HepG2 (cell line): Measurements from ENCODE around the gene NEK6. TPM values are rescaled to one million over a fixed set of nuclear protein-coding genes. Genes with fewer than 3 reads are reported as not detected.
A peak's percentile ranks its signal among the peaks of the same experiment; 100 is the strongest.

Experiments used
- ATAC-seq: fragments of 200-7000 bp; cut with Tn5 transposase; 3 replicates; pipeline ENCODE4 v1.9.1; 2020; ENCODE audit warnings: mild to moderate bottlenecking, moderate library complexity
- BruUV-seq: library from RNA; stranded (reverse); fragments of 400-500 nt; replicated peaks from 2 replicates; lab custom pipeline; 2021; lab: Mats Ljungman, UMichigan
- CTCF ChIA-PET: fragments of 300-600 bp; formaldehyde crosslinking; extraction: SDS; loops from one replicate; lab custom pipeline; 2021; ENCODE audit warnings: low total read pairs, inconsistent platforms, low intra/inter-chr PET ratio; lab: Yijun Ruan, JAX
- POLR2A ChIA-PET: fragments of 350-600 bp; sonication (Branson Sonifier 250); formaldehyde crosslinking; loops from one replicate; lab custom pipeline; 2020; ENCODE audit warnings: antibody characterized with exemption, inconsistent platforms; lab: Yijun Ruan, JAX
- DNase-seq: peaks from one replicate; pipeline ENCODE4 v3.0.0-alpha.2; 2015; ENCODE audit warnings: low spot score
- FAIRE-seq: peaks from 3 replicates; lab custom pipeline; 2011; peaks lifted over from hg19 to GRCh38; lab: Jason Lieb, UNC
- H2AFZ ChIP-seq: one replicate; pipeline ENCODE4 v1.6.1; 2011; ENCODE audit warnings: low read length, inconsistent platforms
- H3K27ac ChIP-seq: fragments of 300-600 bp; 3 replicates; pipeline ENCODE4 v1.8.0; 2011; ENCODE audit warnings: mixed run types, mild to moderate bottlenecking, mixed read lengths, low read length, inconsistent platforms; ENCODE audit not compliant: insufficient read depth; ENCODE audit errors: extremely low read length
- H3K27me3 ChIP-seq, 2 experiments: fragments of 200-600 bp in 1 of 2; 2 replicates in 1 of 2; 3 replicates in 1 of 2; pipeline versions ENCODE4 v1.6.0 to v1.8.0; 2011; ENCODE audit warnings: low read length in 2 of 2, mild to moderate bottlenecking in 2 of 2, moderate library complexity in 2 of 2, inconsistent platforms in 1 of 2; ENCODE audit not compliant: insufficient read depth in 2 of 2, control insufficient read depth in 1 of 2
- H3K36me3 ChIP-seq, 2 experiments: fragments of 200-600 bp in 1 of 2; replicated peaks in 1 of 2; 2 replicates in 1 of 2; 3 replicates in 1 of 2; pipeline versions ENCODE4 v1.5.1 to v1.8.0; 2011; ENCODE audit warnings: low read length in 2 of 2, inconsistent platforms in 1 of 2; ENCODE audit not compliant: insufficient read depth in 2 of 2, control insufficient read depth in 1 of 2
- H3K4me1 ChIP-seq: 2 replicates; pipeline ENCODE4 v1.5.1; 2012; ENCODE audit warnings: low read length, inconsistent platforms; ENCODE audit not compliant: insufficient read depth
- H3K4me2 ChIP-seq: 2 replicates; pipeline ENCODE4 v1.6.0; 2011; ENCODE audit warnings: low read depth, low read length, inconsistent platforms
- H3K4me3 ChIP-seq, 3 experiments: fragments of 200-600 bp in 1 of 3; sonication (generic), shearing (Covaris generic) in 1 of 3; replicated peaks in 1 of 3; 2 replicates each; pipeline ENCODE4 v1.5.1; 2011 to 2016; ENCODE audit warnings: low read length in 3 of 3, inconsistent platforms in 2 of 3, low read depth in 2 of 3, mild to moderate bottlenecking in 2 of 3, control low read depth in 1 of 3, mixed read lengths in 1 of 3; ENCODE audit not compliant: insufficient read depth in 1 of 3
- H3K79me2 ChIP-seq: one replicate; pipeline ENCODE4 v1.6.1; 2011; ENCODE audit warnings: low read length, inconsistent platforms; ENCODE audit not compliant: insufficient read depth
- H3K9ac ChIP-seq: 2 replicates; pipeline ENCODE4 v1.6.0; 2011; ENCODE audit warnings: mild to moderate bottlenecking, low read depth, low read length, inconsistent platforms; ENCODE audit not compliant: insufficient read depth
- H3K9me3 ChIP-seq: 2 replicates; pipeline ENCODE4 v1.5.1; 2012; ENCODE audit warnings: mild to moderate bottlenecking, low read length
- H4K20me1 ChIP-seq: 2 replicates; pipeline ENCODE4 v1.6.0; 2011; ENCODE audit warnings: inconsistent platforms, mild to moderate bottlenecking, low read length, moderate library complexity; ENCODE audit not compliant: insufficient read depth
- ATF7 ChIP-seq, 2 experiments: fragments of 450-650 bp in 1 of 2; sonication (generic) in 1 of 2; formaldehyde crosslinking in 1 of 2; IDR thresholded peaks; 2 replicates each; pipeline versions ENCODE4 v1.4.0 to v1.6.1; 2016 to 2020; ENCODE audit warnings: antibody characterized with exemption in 1 of 2, mild to moderate bottlenecking in 1 of 2, missing genetic modification reagents in 1 of 2
- ZMYM3 ChIP-seq: sonication (generic); formaldehyde crosslinking; IDR thresholded peaks from 2 replicates; pipeline ENCODE4 v1.5.1; 2020; ENCODE audit warnings: mild to moderate bottlenecking, missing genetic modification reagents
- ZNF512B ChIP-seq: sonication (generic); formaldehyde crosslinking; IDR thresholded peaks from 2 replicates; pipeline ENCODE4 v1.5.1; 2020; ENCODE audit warnings: missing genetic modification reagents, mild to moderate bottlenecking, borderline replicate concordance
- ZNF558 ChIP-seq: sonication (generic); formaldehyde crosslinking; IDR thresholded peaks from 2 replicates; pipeline ENCODE4 v1.9.0; 2022; ENCODE audit warnings: mild to moderate bottlenecking, missing genetic modification reagents, borderline replicate concordance
- WGBS: methylation state at CpG from one replicate; pipeline ENCODE4 v1.1.6; 2017; ENCODE audit warnings: low lambda C conversion rate; 5-methylcytosine and 5-hydroxymethylcytosine counted together
- in situ Hi-C: cut with HindIII; loops from 2 replicates; pipeline ENCODE4 v1.10.0; 2017; ENCODE audit warnings: low pct_unique_long_range_greater_than_20kb; ENCODE audit not compliant: extremely low pct_ligation_motif_present
- intact Hi-C: fragments of 100-400 bp; cut with micrococcal nuclease; formaldehyde crosslinking; loops from one replicate; pipeline ENCODE4 v1.10.0; 2022; ENCODE audit not compliant: unreplicated experiment
- polyA plus RNA-seq, 8 experiments: library from polyadenylated mRNA; depleted of rRNA in 3 of 8; stranded (reverse) in 7 of 8; unstranded in 1 of 8; fragments of >200 nt; fragmentation: Illumina TruSeq in 4 of 8; extraction: Trizol in 4 of 8; gene quantifications; 2 replicates each; pipeline versions ENCODE4 v1.2.1 to v1.2.3, GENCODE V29; 2011 to 2016; ENCODE audit warnings: low read depth in 4 of 8, missing spikeins in 1 of 8, mixed read lengths in 1 of 8; ENCODE audit not compliant: insufficient read depth in 1 of 8
- total RNA-seq, 5 experiments: library from RNA; depleted of rRNA; stranded (reverse); fragments of >200 nt; fragmentation: Illumina TruSeq; extraction: Trizol; gene quantifications; 2 replicates each; pipeline ENCODE4 v1.2.3, GENCODE V29; 2016; ENCODE audit warnings: low read depth in 1 of 5

NEK6 gene
- total and polyA plus RNA-seq, 2 of the 13 experiments (the other 11 are each of a cell fraction or from before 2014, with no cell fraction given): 30.4 to 119 TPM

GRCh38 chr9:124248066-124248465, 9.7 kb upstream of the NEK6 start:
- intact Hi-C loops: no loop called here
- no peaks in the 10 kb centered on the region for H4K20me1 ChIP-seq
- no peak overlapping the region for H3K9ac ChIP-seq
- H3K27me3 ChIP-seq: no peaks in the 10 kb centered on the region; a peak in 2 of 5 replicates
- no peak overlapping the region for H2AFZ ChIP-seq
- H3K9me3 ChIP-seq: no peaks in the 10 kb centered on the region
- peak; percentile 39; the same call in 2 of the 3 replicates for ATAC-seq
- FAIRE-seq: no peak
- 0% methylated on average over 1 of the region's 3 CpGs for WGBS
- peaks cover 23% of the 10 kb centered on the region for H3K4me1 ChIP-seq
- H3K79me2 ChIP-seq: no peaks in the 10 kb centered on the region
- no peak for TF ChIP-seq ZNF558 (CRISPR knock-in tag)
- 0 out of 2 replicates have a peak, but pooled peaks have one; percentile 30 for TF ChIP-seq ZMYM3 (CRISPR knock-in tag)
- TF ChIP-seq, all 625 proteins: peak for 1
- DNase-seq: no peak
- in situ Hi-C loops: no loop called here
- no TSS peak for BruUV-seq
- Histone ChIP-seq H3K4me3 (no peak overlapping the region), H3K4me2 (no peak overlapping the region), H3K27ac (no peak overlapping the region), H3K36me3 (no peaks in the 10 kb centered on the region)
- POLR2A ChIA-PET: interaction anchor here (1.1 kb wide), 2 partner anchors 9 to 11 kb away, joined by 3 to 5 read pairs; no protein-coding TSS in a partner anchor
- CTCF ChIA-PET: no interaction called here

- Histone ChIP-seq H3K4me1 (peaks cover 17% of the 10 kb centered on the region), H3K27me3 (peaks cover 0 to 2% of the 10 kb centered on the region in 2 experiments; a peak in 3 of 5 replicates), H3K9me3 (no peaks in the 10 kb centered on the region), H3K36me3 (no peaks in the 10 kb centered on the region), H3K27ac (no peak overlapping the region), H3K4me2 (no peak overlapping the region), H2AFZ (no peak overlapping the region), H3K79me2 (no peaks in the 10 kb centered on the region), H3K4me3 (no peak overlapping the region), H3K9ac (no peak overlapping the region), H4K20me1 (no peaks in the 10 kb centered on the region)
- TF ChIP-seq ZNF512B (CRISPR knock-in tag) (no peak), ATF7 (IDR thresholded peaks at IDR 0.05) (peak; percentile 72), ATF7 (CRISPR knock-in tag; IDR thresholded peaks at IDR 0.05) (no peak)
- in situ Hi-C loops (no loop called here), intact Hi-C loops (no loop called here)
- 40% methylated on average over 3 of the region's 4 CpGs for WGBS
- no TSS peak for BruUV-seq
- POLR2A ChIA-PET: interaction anchor here (1.1 kb wide), 1 partner anchor 8 kb away, joined by 3 read pairs; no protein-coding TSS in a partner anchor
- CTCF ChIA-PET: no interaction called here
- FAIRE-seq (no peak), DNase-seq (no peak), ATAC-seq (no peak)
Measured at GRCh38 chr9:124248960-124249359, 8.8 kb upstream of the NEK6 start.
